Brain pericyte (primary cell): ENCODE measurements around the gene WDR93.

Experiments used
- DNase-seq: peaks from one replicate; pipeline ENCODE4 v3.0.0-alpha.2; 2012; ENCODE audit warnings: low read depth, low spot score

The WDR93 gene

GRCh38 chr15:89662893-89663626, 27.6 kb upstream of the WDR93 start:
- no peak for DNase-seq

DNA sequence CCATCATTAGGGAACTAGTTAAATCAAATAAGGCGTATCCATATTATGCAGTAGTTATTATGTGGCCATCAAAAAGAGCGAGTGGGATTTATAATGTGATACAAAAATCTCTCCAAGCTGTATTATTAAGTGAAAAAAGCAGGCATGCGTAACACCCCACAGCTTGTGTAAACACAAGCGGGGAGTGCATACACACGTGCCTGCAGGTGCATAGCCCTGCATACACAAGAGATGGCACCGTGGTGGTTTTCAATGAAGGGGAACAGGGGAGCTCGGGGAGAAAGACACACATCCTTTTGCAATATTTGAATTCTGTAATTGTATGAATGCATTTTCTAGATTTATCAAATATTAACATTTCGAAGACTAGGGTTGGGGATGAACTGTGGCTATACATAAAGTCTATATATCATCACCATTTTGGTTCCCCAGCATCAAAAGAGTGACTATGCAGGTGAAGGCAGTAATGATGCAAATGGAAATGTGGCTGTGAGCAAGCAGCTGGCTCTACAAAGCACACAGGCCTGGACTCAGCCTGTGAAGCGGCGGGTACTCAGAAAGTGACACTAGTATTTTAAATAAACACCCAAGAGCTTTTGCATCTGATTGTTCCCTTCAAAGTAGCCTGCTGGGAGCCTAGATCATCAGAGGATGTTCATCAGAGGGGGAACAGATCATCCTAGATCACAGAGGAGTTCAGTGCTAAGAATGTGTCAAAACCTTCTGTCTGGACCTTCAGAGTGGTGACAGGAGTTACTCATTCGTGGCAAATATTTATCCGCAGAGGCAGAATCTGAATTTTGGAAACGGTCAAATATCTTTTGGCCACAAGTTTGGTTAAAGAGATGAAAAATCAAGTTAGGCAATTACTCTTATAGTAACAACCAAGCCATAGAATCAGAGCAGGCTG, 25.9 kb upstream of the WDR93 start:
- DNase-seq, result no peak

DNA sequence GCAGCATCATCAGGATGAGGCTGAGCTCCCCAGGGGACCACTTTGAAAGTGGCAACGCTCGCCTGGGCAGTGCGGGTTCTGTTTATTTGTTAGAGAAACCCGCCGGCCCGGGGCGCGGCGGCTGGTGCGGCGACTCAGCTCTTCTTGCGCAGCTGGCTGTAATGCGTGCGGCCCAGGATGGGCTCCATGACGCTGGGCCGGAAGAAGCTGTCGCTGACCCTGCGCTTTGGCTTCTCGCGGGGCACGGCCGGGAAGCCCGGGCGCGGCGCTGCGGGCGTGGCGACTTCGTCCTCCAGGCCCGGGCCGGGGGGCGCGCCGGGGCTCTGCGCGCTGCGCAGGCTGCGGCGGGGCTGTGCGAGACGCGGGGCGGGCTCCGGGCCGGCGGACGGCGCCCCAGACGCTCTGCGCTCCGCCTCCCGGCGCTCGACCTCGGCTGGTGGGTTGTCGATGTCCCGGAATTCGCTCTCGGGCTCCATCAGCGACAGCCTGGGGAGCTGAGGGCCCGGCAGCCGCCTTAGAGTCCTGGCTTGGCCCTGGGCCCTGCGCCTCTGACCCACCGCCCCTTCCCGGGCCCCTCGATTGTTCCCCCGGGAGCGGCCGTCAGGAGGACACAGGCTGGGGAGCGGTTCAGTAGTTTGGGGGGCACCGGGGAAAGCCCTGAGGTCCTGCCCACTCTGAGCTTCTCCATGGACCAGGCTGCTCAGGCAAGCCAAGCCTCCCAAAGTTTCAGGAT, 25.0 kb upstream of the WDR93 start:
- no peak for DNase-seq

DNA sequence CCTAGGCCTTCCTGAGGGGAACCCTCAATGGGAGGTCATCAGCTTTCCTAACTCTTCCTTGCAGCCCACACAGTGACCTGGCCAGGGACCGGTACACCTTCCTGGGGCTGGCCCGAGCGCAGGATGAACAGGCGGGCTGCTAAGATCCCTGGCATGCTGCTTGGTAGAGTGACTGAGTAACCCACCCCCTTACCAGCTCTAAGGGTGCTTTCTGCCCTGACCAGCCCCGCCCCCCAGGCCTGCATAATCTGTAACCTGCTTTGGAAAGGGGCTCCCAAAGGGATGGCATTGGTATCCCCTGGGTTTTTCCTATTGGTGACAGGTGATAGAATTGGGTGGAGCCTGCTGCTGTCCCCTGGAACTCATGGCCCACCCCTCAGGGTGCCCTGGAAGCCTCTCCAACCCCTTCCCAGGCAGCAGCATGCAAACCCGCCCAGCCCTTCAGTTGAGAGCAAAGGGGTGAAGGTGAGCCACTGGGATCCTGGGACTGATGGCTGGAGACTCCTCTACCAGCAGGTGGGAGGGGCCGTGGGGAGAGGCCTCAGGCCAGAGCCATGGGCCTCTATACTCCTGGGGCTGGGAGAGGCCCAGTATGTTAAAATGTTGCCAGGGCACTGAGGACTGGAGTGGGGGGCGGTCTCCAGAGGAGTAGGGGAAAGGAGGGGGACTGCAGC, 24.3 kb upstream of the WDR93 start:
- DNase-seq, result no peak

DNA sequence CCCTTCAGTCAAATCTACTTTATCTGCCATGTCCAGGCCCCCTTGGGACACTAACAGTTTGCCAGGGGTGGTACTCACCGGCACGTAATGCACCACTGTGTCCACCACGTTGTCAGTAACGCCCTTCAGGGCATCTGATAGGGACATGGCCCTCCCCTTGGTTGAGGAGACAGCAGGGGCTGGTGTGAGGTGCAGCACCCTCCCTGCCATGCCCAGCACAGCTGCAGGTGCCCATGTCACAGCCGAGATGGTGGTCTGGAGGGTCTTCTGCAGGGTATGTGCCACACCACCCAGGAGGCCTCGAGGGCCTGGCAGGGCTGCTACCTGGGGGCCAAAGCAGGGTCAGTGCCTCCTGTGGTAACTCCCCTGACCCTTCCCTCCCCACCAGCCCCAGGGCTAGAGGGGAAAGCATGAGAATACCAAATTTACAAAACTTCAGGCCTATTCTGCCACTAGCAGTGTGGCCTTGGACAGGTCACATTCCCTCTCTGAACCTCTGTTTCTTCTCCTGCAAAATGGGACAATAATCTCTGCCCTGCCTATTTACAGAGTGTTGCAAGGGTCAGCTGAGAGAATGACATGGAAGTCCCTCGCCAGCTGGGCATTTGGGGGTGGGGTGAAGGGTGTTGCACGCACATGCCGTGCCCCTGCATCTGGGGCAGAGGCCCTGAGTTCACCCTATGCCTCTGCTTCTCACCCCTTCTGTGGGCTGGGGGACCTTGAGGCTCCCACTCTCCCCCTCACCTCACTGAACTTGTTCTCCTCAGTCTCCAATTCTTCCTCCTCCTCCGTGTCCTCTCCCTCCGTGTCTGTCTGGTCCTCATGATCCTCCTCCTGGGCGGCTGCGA, 23.5 kb upstream of the WDR93 start:
- no peak for DNase-seq

GRCh38 chr15:89667706-89667960, 23.0 kb upstream of the WDR93 start:
- DNase-seq, result no peak

- DNase-seq, result no peak
Measured at GRCh38 chr15:89668171-89668570, 22.4 kb upstream of the WDR93 start.

GRCh38 chr15:89669309-89669865, 21.2 kb upstream of the WDR93 start:
- DNase-seq, result no peak

- DNase-seq, result no peak
Measured at GRCh38 chr15:89669941-89670340, 20.7 kb upstream of the WDR93 start.

- no peak for DNase-seq
Measured at GRCh38 chr15:89670971-89671560, 19.5 kb upstream of the WDR93 start.

- no peak for DNase-seq
Measured at GRCh38 chr15:89671687-89672086, 18.9 kb upstream of the WDR93 start.

- DNase-seq, result no peak
Measured at GRCh38 chr15:89672221-89673164, 18.1 kb upstream of the WDR93 start.

GRCh38 chr15:89673165-89673512, 17.5 kb upstream of the WDR93 start:
- DNase-seq, result no peak

- no peak for DNase-seq
Measured at GRCh38 chr15:89674526-89674925, 16.1 kb upstream of the WDR93 start.

DNA sequence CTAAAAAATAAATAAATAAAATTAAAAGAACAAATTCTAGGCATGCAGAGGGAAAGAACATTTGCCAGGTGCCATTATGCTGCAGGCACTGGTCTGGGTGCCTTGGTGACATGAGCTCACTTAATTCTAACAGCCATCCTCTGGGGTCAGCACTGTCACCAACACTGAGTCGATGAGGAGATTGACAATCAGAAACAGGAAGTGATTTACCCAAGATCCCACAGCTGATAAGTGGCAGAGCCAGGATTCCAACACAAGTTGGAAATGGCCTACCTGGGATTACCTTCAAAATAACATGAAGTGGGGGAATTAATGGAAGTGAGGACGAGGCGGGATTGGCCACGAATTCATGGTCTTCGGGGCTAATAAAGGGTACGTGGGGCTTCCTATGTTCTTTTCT, 15.0 kb upstream of the WDR93 start:
- no peak for DNase-seq

DNA sequence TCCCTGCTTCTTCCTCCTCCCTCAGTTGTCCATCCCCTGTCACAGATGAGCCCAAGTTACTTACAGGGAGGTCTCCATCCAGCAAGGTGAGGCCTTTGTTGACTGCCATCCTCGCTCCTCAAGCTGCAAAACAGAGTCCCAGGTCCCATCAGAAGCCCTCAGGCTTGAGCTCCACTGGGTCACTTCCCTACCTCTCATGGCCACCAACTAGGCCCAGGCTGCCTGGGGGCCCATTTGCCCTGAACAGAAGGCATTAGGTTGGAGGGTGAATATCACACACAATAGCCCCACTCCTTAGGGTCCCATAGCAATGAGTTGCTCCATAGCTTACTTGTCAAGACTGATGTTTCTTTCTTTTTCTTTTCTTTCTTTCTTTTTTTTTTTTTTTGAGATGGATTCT, 13.2 kb upstream of the WDR93 start:
- no peak for DNase-seq

DNA sequence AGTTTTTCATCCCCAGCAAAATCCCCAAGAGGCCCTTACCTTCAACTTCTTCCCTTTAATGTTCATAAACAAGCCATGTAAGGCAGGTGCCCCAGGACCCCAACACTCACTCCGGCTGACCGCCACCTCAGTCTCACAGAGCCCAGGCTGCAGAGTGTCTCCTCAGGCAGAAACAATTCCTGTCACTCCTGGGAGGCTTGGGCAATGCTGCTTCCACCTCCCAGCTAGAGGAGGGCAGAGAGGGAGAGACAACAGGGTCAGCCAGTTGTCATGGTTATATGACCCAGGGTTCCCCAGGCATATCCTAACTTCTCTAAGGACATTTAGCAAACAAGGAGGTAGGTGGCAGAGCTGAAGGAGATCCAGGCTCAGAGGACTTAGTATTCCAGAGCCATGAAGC, 11.4 kb upstream of the WDR93 start, which contains the start of gene PLIN1:
PLIN1 (minus strand) TSS at position 156 of the 400 bp plus-strand sequence. CDS start 1,878 bp downstream, outside the sequence.
- DNase-seq, result no peak

- peak; percentile 41 for DNase-seq
Measured at GRCh38 chr15:89680282-89680873, 10.2 kb upstream of the WDR93 start.

DNA sequence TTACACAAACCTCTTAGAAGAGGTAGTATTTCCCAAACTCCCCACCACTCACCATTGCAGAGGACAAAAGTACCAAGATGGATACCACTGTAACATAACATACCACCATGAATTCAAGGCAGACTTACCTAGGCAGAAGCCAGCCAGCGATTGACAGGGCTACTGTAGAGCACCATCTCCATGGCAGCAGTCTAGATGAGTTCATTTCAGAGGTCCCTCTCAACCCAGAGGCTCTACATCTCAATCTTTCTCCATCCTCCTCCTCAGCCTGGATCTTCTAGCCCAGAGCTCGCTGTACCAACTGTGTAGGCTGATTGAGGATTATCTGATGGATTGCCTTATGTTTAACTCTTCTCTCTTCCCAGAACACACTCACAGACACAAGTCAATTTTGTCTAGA, 9.5 kb upstream of the WDR93 start:
- DNase-seq, result no peak
